Esophagus mucosa (tissue), 1 donor: ENCODE measurements around the gene PEX14. TPM values are rescaled to one million over a fixed set of nuclear protein-coding genes. Genes with fewer than 3 reads are reported as not detected.

ENCODE experiments used
- ATAC-seq: fragments of 200-7000 bp; cut with Tn5 transposase; one replicate; pipeline ENCODE4 v1.9.1; 2020
- total RNA-seq: library from RNA; stranded (reverse); gene quantifications from one replicate; pipeline ENCODE4 v1.2.4, GENCODE V29; 2023
- donor health status: DM: yes; HTN: yes; CAD: no.

The PEX14 gene
- total RNA-seq, 1 donor from 2014 or later, result 16.2 TPM

- ATAC-seq, result no peak
Measured at GRCh38 chr1:10521537-10522157, 46.9 kb downstream of the PEX14 start.

DNA sequence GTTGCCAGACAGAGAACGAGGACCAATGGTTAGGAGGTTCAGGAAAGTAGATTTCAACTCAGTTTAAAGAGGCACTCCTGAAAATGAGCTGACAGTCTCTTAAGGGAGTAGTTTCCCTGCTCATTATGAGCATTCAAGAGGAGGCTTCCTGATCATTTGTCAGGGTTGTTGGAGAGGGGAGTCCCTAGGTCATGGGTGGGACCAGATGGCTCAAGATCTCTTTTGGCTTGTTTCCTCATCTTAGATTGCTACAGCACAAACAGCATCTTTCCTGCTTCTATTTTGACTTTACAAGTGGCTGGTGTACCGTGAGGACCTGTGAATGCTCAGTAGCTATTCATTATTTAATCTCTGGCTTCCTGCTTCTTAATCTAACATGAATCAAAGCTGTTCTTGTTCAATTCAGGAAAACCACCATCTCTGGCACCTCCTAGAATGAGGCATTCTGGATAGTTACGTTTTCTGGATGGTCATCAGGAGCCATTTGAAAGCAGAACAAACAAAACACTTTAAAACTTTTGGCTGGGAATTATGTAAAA, 47.6 kb downstream of the PEX14 start:
- peak; percentile 49 for ATAC-seq

- ATAC-seq, result no peak
Measured at GRCh38 chr1:10525208-10525607, 50.5 kb downstream of the PEX14 start.

DNA sequence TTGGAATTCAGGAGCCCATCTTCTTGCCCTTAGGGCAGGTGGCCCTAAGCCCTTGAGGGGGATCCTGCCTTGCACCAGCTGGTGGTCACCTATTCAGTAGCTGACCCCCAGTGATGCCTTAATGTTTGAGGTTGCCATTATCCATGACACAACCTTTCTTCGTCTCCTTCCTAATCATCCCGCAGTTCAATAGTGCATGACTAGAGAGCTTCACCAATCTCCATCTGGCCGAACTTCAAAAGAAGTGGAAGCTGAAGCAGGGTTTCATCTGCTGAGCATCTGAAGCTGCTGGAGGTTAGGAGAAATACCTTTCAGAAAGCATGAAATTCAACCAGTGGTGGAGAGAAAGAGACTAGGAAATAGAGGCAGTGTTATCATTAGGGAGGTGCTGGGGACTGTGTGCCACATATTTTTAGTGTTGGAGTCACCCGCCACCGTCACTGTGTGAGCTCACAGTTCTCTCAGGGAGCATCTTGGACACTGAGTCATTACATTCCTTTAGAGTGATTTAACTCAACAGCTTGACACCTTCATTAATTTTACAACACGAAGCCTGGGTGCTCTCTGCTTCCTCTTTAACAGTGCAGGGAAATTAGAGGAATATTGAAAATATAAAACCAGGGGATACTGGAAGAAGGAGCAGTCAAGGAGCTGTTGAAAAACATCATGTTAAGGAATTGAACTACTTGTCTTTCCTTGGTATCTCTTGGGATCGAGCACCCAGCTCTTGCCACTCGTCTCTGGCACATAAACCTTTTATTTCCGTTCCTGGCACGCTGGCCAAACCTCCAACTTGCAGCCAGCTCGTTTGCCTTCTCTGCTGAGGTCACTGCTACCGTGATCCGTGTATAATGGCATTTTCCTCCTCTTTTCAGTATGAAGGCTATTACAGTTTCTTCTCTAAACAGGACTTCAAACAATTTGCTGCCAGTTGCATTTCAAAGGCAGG, 53.6 kb downstream of the PEX14 start:
- peak; percentile 97 for ATAC-seq

GRCh38 chr1:10529091-10529490, 54.3 kb downstream of the PEX14 start:
- ATAC-seq, result no peak

- no peak for ATAC-seq
Measured at GRCh38 chr1:10529765-10530164, 55.0 kb downstream of the PEX14 start.

- ATAC-seq, result peak; percentile 10
Measured at GRCh38 chr1:10530281-10530740, 55.6 kb downstream of the PEX14 start.

GRCh38 chr1:10530756-10531495, 56.2 kb downstream of the PEX14 start:
- ATAC-seq, result no peak

- ATAC-seq, result no peak
Measured at GRCh38 chr1:10532362-10532761, 57.6 kb downstream of the PEX14 start.

DNA sequence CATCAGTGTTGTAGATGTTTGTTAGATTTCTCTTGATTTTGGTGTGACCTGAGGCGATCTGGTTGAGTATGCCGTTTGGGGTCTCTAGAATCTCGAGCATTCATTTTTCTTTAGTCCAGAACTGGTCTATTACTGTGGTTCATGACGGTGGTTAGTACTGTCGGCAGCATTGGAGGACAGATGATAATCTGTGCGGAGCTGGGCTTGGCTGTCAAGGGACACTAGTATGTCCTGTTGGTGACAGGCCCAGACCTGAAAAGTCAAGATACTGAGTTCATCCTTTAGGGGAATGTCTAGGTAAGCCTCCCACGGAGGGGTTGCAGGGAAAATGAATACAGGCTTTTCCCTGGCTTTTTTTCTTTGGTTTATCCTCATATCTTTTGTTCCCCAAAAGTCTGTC, 59.8 kb downstream of the PEX14 start:
- ATAC-seq, result no peak

DNA sequence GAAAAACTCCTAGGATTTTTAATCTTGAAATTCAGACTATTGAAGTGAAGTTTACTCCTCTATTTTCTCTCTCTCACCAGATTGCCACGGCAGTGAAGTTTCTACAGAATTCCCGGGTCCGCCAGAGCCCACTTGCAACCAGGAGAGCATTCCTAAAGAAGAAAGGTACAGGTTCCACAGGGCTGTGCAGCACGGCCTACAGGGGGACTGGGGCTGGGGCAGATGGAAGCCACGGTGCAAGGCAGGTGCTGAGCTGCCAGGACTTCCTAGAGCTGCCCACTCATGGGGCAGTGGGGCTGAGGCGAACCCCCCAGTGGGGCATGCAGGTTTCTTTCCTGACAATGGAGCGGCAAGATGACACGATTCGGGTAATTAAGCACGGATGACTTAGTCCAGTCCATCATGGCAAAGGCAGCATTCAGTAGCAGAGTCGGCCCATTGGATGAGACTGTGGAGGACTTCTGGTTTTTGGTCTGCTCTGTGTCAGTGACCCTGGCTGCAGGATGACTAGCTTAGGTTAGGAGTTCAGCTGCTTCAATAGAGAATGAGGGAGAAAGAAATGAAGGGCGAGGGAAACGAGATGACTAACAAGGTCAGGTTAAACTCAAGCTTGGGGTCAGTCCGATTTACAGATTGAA, 61.5 kb downstream of the PEX14 start:
- no peak for ATAC-seq

DNA sequence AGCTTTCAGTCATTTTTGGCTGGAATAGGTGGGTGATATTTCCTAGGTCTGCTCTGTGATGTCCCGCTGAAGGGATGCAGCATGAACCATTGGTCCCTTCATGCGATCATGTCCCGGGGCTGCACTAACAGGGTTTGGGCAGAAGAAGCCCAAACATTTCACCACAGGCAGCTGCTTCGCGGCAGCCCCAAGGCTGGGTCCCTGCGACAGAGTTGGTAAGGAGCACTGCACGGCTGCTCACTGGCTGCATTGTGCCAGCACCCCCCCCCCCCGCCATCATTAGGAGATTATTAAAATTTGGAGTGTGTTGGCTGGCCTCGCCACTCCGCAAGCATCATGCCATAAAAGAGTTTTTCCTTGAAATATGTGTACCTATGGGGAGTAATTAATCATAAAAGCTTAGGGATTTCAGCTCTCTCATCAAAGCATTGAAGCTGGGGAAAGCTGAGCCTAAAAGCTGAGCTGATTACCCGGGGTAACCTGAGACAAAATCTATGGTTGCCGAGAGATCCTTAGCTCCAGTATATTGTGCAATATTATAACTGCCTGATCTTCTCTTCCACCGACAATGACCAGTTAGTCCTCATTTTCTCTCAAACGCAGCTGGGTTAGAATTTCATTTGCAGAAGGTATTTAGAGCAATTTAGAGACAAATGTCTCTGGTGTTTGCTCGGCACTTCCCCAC, 62.5 kb downstream of the PEX14 start:
- no peak for ATAC-seq

GRCh38 chr1:10538646-10539355, 64.1 kb downstream of the PEX14 start:
- no peak for ATAC-seq

- no peak for ATAC-seq
Measured at GRCh38 chr1:10539411-10540043, 64.8 kb downstream of the PEX14 start.

DNA sequence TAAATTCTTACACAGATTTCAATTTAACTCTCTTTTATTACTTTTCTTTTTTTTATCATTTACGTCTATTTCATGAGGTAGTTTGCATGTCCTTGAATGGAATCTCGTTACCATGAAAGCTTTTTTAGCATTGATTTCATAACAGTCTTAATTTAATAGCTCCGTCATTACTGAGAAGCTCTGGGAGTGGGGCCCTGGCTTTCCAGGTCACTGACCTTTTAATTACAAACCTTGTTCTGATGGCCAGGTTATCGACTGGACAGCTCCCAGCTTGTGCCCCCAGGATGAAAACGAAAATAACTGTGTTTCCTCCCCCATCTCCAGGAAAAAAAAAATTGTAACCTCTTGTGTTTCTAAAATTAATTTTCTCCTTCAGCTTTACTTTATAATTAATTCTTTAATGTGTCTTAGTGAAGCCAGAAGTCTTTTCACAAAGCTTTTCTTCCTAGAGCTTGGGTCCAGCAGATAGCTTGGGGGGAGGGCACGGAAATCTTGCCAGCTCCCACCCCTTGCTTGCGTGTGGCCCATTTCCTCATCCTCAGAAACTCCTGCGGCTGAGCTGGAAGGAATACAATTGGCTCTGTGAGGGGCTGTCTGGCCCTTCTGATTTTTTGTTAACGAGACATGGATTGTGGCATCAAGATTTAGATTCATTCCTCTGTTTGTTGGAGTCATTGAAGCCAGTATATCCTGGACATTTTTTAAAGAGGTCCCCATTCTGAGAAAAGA, 65.7 kb downstream of the PEX14 start:
- no peak for ATAC-seq

- no peak for ATAC-seq
Measured at GRCh38 chr1:10541286-10541685, 66.5 kb downstream of the PEX14 start.

DNA sequence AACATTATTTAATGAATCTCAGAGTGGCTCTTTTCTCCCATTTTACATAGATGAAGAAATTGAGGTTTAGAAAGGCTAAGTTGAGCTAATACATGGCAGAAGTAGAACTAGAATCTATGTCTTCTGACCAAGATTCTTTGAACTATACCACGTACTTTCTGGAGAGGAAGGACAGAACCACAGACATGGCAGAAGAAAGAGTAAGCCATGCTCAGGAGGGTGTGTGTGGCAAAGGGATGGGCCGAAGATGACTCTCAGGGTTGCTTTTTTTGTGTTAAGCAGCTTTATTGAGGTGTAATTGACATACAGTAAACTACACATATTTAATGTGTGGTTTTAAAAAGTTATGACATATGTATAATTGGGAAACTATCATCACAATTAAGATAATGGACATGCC, 69.5 kb downstream of the PEX14 start:
- ATAC-seq, result no peak

DNA sequence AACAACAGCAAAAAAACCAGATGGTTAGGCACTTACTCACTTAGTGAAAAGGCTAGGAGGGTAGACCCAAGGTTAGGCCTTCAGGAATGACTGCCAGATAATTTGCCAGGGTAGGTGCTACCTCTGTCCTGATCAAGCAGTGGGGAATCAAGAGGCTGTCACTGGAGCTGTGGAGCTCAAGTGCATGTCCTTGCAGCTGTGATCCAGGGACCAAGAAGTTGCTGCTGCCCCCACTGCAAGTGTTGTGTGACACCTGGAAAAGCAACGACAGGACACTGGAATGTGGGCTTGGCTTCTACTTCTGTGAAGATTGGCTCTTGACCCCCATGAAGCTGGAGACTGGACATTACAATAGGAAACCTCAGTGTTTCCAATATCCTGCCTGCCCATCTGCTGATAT, 72.1 kb downstream of the PEX14 start:
- no peak for ATAC-seq

GRCh38 chr1:10549904-10550664, 75.3 kb downstream of the PEX14 start:
- ATAC-seq, result no peak
